HepG2 (cell line): Measurements from ENCODE around the gene ISY1. TPM values are rescaled to one million over a fixed set of nuclear protein-coding genes. Genes with fewer than 3 reads are reported as not detected.

Source experiments
- AGO1 ChIP-seq: fragments of 200-400 bp; formaldehyde crosslinking; IDR thresholded peaks from 2 replicates; pipeline ENCODE4 v1.6.1; 2017; ENCODE audit warnings: mild to moderate bottlenecking, low read depth, low read length, moderate library complexity; ENCODE audit not compliant: poor library complexity, severe bottlenecking
- BHLHE40 ChIP-seq: IDR thresholded peaks from 2 replicates; pipeline ENCODE4 v1.6.1; 2011; ENCODE audit warnings: low read length, improper control_type of control experiment
- CBX2 ChIP-seq, 2 experiments: fragments of 200-600 bp in 1 of 2; sonication (generic); formaldehyde crosslinking in 1 of 2; IDR thresholded peaks; 2 replicates each; pipeline versions ENCODE4 v1.7.0 to v1.8.1; 2018 to 2022; ENCODE audit warnings: low read depth in 2 of 2, low read length in 1 of 2, mild to moderate bottlenecking in 1 of 2, missing genetic modification reagents in 1 of 2
- CC2D1A ChIP-seq: sonication (generic); formaldehyde crosslinking; IDR thresholded peaks from 2 replicates; pipeline ENCODE4 v1.8.1; 2023; ENCODE audit warnings: mild to moderate bottlenecking, missing genetic modification reagents
- EHMT2 ChIP-seq: fragments of 200-600 bp; sonication (generic); IDR thresholded peaks from 2 replicates; pipeline ENCODE4 v1.7.0; 2017; ENCODE audit warnings: antibody characterized with exemption, low read depth, low read length, borderline replicate concordance
- IRF2 ChIP-seq: IDR thresholded peaks from 2 replicates; pipeline ENCODE4 v1.6.1; 2018; ENCODE audit warnings: missing genetic modification reagents, missing compliant biosample characterization
- MXD4 ChIP-seq: IDR thresholded peaks from 2 replicates; pipeline ENCODE4 v1.6.1; 2016; ENCODE audit warnings: mild to moderate bottlenecking, missing biosample characterization, missing genetic modification reagents
- NR2C2 ChIP-seq: sonication (generic); formaldehyde crosslinking; IDR thresholded peaks from 2 replicates; pipeline ENCODE4 v1.4.0; 2020; ENCODE audit warnings: missing genetic modification reagents, mild to moderate bottlenecking, moderate library complexity, borderline replicate concordance
- NR2F2 ChIP-seq: IDR thresholded peaks from 2 replicates; pipeline ENCODE4 v1.6.1; 2012; ENCODE audit warnings: low read depth, inconsistent platforms, borderline replicate concordance
- PLSCR1 ChIP-seq: sonication (generic); formaldehyde crosslinking; IDR thresholded peaks from 2 replicates; pipeline ENCODE4 v1.5.0; 2020; ENCODE audit warnings: missing genetic modification reagents, mild to moderate bottlenecking, borderline replicate concordance
- RFXAP ChIP-seq: sonication (generic); formaldehyde crosslinking; IDR thresholded peaks from 2 replicates; pipeline ENCODE4 v1.4.0; 2020; ENCODE audit warnings: missing genetic modification reagents, borderline replicate concordance
- RXRB ChIP-seq: IDR thresholded peaks from 2 replicates; pipeline ENCODE4 v1.6.1; 2016; ENCODE audit warnings: borderline replicate concordance, missing genetic modification reagents, missing compliant biosample characterization
- SRY ChIP-seq: sonication (generic); formaldehyde crosslinking; IDR thresholded peaks from 2 replicates; pipeline ENCODE4 v1.8.0; 2022; ENCODE audit warnings: mild to moderate bottlenecking, missing genetic modification reagents
- TGIF2 ChIP-seq: IDR thresholded peaks from 2 replicates; pipeline ENCODE4 v1.6.1; 2016; ENCODE audit warnings: control low read depth, missing compliant biosample characterization
- THRA ChIP-seq: sonication (generic); formaldehyde crosslinking; IDR thresholded peaks from 2 replicates; pipeline ENCODE4 v1.4.0; 2020; ENCODE audit warnings: missing genetic modification reagents, borderline replicate concordance
- XRCC5 ChIP-seq: fragments of 200-400 bp; formaldehyde crosslinking; optimal IDR thresholded peaks from 2 replicates; pipeline ENCODE3; 2017; ENCODE audit warnings: mild to moderate bottlenecking, low read length
- YEATS4 ChIP-seq: sonication (generic); formaldehyde crosslinking; IDR thresholded peaks from 2 replicates; pipeline ENCODE4 v1.4.0; 2020; ENCODE audit warnings: missing genetic modification reagents, borderline replicate concordance
- ZHX2 ChIP-seq, 2 experiments: sonication (generic) in 1 of 2; formaldehyde crosslinking in 1 of 2; IDR thresholded peaks; 2 replicates each; pipeline versions ENCODE4 v1.6.1 to v1.9.0; 2014 to 2022; ENCODE audit warnings: antibody characterized with exemption in 1 of 2, borderline replicate concordance in 1 of 2, inconsistent platforms in 1 of 2, low read depth in 1 of 2, missing genetic modification reagents in 1 of 2
- ZNF274 ChIP-seq: sonication (generic); formaldehyde crosslinking; IDR thresholded peaks from 2 replicates; pipeline ENCODE4 v1.5.1; 2020; ENCODE audit warnings: mild to moderate bottlenecking, missing genetic modification reagents
- polyA plus RNA-seq, 8 experiments: library from polyadenylated mRNA; depleted of rRNA in 3 of 8; stranded (reverse) in 7 of 8; unstranded in 1 of 8; fragments of >200 nt; fragmentation: Illumina TruSeq in 4 of 8; extraction: Trizol in 4 of 8; gene quantifications; 2 replicates each; pipeline versions ENCODE4 v1.2.1 to v1.2.3, GENCODE V29; 2011 to 2016; ENCODE audit warnings: low read depth in 4 of 8, missing spikeins in 1 of 8, mixed read lengths in 1 of 8; ENCODE audit not compliant: insufficient read depth in 1 of 8
- total RNA-seq, 5 experiments: library from RNA; depleted of rRNA; stranded (reverse); fragments of >200 nt; fragmentation: Illumina TruSeq; extraction: Trizol; gene quantifications; 2 replicates each; pipeline ENCODE4 v1.2.3, GENCODE V29; 2016; ENCODE audit warnings: low read depth in 1 of 5

Gene ISY1
- total and polyA plus RNA-seq, 2 of the 13 experiments (the other 11 are each of a cell fraction or from before 2014, with no cell fraction given): 21.0 to 39.1 TPM

- TF ChIP-seq ZNF274 (no peak), CC2D1A (0 out of 2 replicates have a peak, but pooled peaks have one; percentile 49), EHMT2 (peak; percentile 87; the same call in 1 of the 2 replicates), SRY (0 out of 2 replicates have a peak, but pooled peaks have one; percentile 13), XRCC5 (peak; percentile 90), THRA (CRISPR knock-in tag) (peak; percentile 58; the same call in 1 of the 2 replicates), NR2F2 (no peak), BHLHE40 (peak; percentile 62; the same call in 1 of the 2 replicates), CBX2 (IDR thresholded peaks at IDR 0.05; ENCODE audit: low read depth, low read length) (no peak), CBX2 (CRISPR knock-in tag; IDR thresholded peaks at IDR 0.05; ENCODE audit: low read depth) (no peak), MXD4 (CRISPR knock-in tag) (peak; percentile 63; the same call in 1 of the 2 replicates), ZHX2 (IDR thresholded peaks at IDR 0.05; ENCODE audit: low read depth) (peak; percentile 76), ZHX2 (CRISPR knock-in tag; IDR thresholded peaks at IDR 0.05; ENCODE audit: borderline replicate concordance) (no peak), RXRB (CRISPR knock-in tag) (peak; percentile 43; the same call in 1 of the 2 replicates), AGO1 (peak; percentile 73), NR2C2 (peak; percentile 99), PLSCR1 (0 out of 2 replicates have a peak, but pooled peaks have one; percentile 54), YEATS4 (CRISPR knock-in tag) (peak; percentile 72; the same call in 1 of the 2 replicates), RFXAP (CRISPR knock-in tag) (peak; percentile 81; the same call in 1 of the 2 replicates), IRF2 (CRISPR knock-in tag) (peak; percentile 45; the same call in 1 of the 2 replicates), TGIF2 (CRISPR knock-in tag) (peak; percentile 92)
Measured at GRCh38 chr3:129160891-129161859, at the start of gene ISY1 (continued).
